Ishikawa (cell line): ENCODE data around the gene UBE2I.

Experiments
- CEBPB ChIP-seq: IDR thresholded peaks from 2 replicates; pipeline ENCODE4 v1.6.1; 2012
- CREB1 ChIP-seq: IDR thresholded peaks from 2 replicates; pipeline ENCODE4 v1.6.1; 2012; ENCODE audit warnings: low read depth
- EP300 ChIP-seq: IDR thresholded peaks from 2 replicates; pipeline ENCODE4 v1.6.1; 2012; ENCODE audit warnings: borderline replicate concordance
- FOXM1 ChIP-seq: IDR thresholded peaks from 2 replicates; pipeline ENCODE4 v1.6.1; 2012; ENCODE audit warnings: low read depth, borderline replicate concordance
- NFIC ChIP-seq: IDR thresholded peaks from 2 replicates; pipeline ENCODE4 v1.6.1; 2012
- RAD21 ChIP-seq: IDR thresholded peaks from 2 replicates; pipeline ENCODE4 v1.6.1; 2012; ENCODE audit warnings: low read depth
- TAF1 ChIP-seq: IDR thresholded peaks from 2 replicates; pipeline ENCODE4 v1.6.1; 2012; ENCODE audit warnings: low read depth, mild to moderate bottlenecking
- TCF12 ChIP-seq: IDR thresholded peaks from 2 replicates; pipeline ENCODE4 v1.6.1; 2012; ENCODE audit warnings: low read depth
- TEAD4 ChIP-seq: IDR thresholded peaks from 2 replicates; pipeline ENCODE4 v1.6.1; 2012
- YY1 ChIP-seq: IDR thresholded peaks from 2 replicates; pipeline ENCODE4 v1.6.1; 2012; ENCODE audit warnings: low read depth
- ZBTB7A ChIP-seq: IDR thresholded peaks from 2 replicates; pipeline ENCODE4 v1.6.1; 2012; ENCODE audit warnings: low read depth
- TF ChIP-seq, protein P1 (sequence below): IDR thresholded peaks from 2 replicates; pipeline ENCODE4 v1.6.1; 2012; ENCODE audit warnings: low read depth, mild to moderate bottlenecking
- TF ChIP-seq, protein P2 (sequence below): IDR thresholded peaks from 2 replicates; pipeline ENCODE4 v1.6.1; 2012

- TF ChIP-seq CEBPB, result no peak
- TF ChIP-seq, protein P1, sequence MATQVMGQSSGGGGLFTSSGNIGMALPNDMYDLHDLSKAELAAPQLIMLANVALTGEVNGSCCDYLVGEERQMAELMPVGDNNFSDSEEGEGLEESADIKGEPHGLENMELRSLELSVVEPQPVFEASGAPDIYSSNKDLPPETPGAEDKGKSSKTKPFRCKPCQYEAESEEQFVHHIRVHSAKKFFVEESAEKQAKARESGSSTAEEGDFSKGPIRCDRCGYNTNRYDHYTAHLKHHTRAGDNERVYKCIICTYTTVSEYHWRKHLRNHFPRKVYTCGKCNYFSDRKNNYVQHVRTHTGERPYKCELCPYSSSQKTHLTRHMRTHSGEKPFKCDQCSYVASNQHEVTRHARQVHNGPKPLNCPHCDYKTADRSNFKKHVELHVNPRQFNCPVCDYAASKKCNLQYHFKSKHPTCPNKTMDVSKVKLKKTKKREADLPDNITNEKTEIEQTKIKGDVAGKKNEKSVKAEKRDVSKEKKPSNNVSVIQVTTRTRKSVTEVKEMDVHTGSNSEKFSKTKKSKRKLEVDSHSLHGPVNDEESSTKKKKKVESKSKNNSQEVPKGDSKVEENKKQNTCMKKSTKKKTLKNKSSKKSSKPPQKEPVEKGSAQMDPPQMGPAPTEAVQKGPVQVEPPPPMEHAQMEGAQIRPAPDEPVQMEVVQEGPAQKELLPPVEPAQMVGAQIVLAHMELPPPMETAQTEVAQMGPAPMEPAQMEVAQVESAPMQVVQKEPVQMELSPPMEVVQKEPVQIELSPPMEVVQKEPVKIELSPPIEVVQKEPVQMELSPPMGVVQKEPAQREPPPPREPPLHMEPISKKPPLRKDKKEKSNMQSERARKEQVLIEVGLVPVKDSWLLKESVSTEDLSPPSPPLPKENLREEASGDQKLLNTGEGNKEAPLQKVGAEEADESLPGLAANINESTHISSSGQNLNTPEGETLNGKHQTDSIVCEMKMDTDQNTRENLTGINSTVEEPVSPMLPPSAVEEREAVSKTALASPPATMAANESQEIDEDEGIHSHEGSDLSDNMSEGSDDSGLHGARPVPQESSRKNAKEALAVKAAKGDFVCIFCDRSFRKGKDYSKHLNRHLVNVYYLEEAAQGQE, result no peak
- no peak for TF ChIP-seq RAD21
- no peak for TF ChIP-seq NFIC
- TF ChIP-seq EP300, result no peak
- no peak for TF ChIP-seq TAF1
- no peak for TF ChIP-seq CREB1
- TF ChIP-seq, protein P2, sequence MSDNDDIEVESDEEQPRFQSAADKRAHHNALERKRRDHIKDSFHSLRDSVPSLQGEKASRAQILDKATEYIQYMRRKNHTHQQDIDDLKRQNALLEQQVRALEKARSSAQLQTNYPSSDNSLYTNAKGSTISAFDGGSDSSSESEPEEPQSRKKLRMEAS, result no peak
- TF ChIP-seq YY1, result no peak
- no peak for TF ChIP-seq TEAD4
- TF ChIP-seq FOXM1, result no peak
- TF ChIP-seq TCF12, result no peak
- no peak for TF ChIP-seq ZBTB7A
Measured at GRCh38 chr16:1362807-1363206, 53.4 kb downstream of the UBE2I start.
